Stimulated activated CD4-positive, alpha-beta T cell treated with anti-CD3 and anti-CD28 coated beads, Interleukin-15, amount 100 ng/mL, for 24 hours (primary cell): ENCODE data around the gene PNLIPRP2.

ENCODE experiments used
- DNase-seq: peaks from one replicate; pipeline ENCODE4 v3.0.0-alpha.2; 2020

The PNLIPRP2 gene

DNA sequence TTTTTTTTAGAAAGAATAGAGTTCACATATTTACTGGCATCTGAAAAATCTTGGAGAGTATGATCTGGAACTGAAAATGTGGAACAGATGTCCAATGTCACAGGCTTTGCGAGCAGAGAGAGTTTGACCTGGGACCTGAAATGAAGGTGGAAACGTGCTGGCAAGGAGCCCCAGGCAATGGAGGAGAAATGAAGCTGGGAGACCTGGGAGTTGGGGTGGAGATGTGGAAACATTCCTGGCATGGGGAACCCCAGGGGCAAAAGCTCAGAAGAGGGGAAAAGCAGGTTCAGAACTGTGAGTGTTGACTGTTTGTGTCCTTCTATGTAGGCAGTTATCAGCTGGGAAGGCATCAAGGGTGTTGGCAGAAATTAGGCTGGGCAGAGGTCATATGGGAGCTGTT, 7.3 kb upstream of the PNLIPRP2 start:
- DNase-seq = no peak

DNA sequence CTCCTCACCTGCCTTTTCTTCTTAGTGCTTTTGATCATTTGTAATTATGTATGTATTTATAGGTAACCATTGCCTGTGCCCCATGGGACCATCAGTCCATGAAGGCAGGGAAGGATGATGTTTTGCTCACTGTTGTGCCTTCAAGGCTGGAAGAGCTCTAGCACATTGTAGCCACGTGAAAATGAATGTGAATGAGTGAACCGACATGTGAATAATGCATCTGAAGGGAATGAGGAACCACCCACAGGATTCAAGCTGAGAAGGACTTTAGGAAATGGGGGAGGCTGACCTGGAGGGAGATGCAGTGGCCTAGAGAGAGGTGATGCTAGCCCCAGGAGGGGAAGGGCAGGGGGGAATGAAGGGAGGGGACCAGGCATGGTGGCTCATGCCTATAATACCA, 6.0 kb upstream of the PNLIPRP2 start:
- DNase-seq = no peak

DNA sequence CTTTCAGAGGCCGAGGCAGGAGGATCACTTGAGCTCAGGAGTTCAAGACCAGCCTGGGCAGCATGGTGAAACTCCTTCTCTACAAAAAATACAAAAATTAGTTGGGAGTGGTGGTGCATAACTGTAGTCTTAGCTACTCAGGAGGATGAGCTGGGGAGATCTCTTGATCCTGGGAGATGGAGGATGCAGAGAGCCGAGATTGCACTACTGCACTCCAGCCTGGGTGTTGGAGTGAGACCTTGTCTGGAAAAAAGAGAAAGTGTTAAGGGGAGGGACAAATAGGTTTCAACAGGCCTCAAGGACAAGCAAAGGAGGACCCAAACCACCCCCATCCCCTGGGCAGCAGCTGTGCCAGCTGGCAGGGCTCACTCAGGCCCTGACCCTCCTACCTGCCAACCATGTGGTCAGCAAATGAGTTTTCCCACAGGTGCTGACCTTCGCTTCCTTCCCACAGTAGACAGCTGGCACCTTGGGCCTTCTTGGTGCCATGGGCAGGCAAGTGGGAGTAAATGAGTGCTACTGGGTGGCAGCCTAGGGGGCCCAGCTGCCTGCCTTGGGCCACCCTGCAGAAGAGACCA, 5.5 kb upstream of the PNLIPRP2 start:
- DNase-seq = no peak

DNA sequence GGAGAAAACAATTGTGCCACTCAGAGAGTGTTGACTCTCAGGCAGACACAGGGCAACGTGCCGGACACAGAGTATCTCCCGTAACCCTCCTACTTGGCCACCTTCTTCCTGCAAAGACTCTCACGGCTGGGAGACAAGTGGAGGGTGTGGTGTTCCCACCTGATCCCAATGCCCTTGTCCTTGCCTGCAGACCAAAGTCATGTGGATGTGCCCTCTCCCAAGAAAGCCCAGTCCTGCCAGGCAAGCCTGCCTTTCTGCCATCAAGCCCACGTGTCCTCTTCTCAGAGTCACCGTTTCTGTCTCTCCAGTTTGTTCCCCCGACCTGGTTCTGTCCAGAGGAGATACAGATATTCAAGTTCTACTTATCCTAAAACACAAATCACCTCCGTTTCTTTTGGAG, 723 bp downstream of the PNLIPRP2 start:
- DNase-seq = no peak

DNA sequence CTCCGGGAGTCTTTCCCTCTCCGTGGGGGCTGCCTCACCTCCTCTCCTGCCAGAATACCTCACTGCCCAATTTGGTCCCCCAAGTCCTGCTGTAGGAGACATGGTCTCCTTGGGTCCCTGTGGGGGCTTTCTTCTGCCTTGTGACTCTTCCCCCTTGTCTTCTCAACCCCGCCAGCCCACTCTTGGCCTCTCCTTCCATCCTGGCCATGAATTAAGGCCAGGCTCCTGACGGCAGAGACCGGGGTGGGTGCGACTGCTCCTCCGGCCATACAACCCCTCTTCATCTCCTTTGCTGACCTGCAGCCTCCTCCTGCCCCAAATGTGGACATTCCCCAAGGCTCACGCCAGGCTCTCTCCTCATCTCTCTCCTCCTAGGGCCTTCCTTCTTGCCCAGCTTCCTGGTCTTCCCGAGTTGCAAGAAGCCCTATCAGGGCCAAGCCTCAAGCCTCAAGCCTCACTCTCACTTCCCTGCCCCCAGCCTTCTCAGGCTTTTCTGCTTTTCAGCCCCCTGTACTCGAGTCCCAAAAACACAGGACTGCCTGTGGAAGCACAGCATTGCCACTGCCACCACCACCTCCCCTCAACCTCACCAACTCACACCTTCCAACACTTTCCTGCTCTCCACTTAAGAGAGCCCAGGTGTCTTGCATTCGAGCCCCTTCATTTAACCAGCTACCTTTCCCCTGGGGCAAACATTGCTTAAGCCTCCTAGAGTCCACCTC, 1.3 kb downstream of the PNLIPRP2 start:
- DNase-seq = no peak

DNA sequence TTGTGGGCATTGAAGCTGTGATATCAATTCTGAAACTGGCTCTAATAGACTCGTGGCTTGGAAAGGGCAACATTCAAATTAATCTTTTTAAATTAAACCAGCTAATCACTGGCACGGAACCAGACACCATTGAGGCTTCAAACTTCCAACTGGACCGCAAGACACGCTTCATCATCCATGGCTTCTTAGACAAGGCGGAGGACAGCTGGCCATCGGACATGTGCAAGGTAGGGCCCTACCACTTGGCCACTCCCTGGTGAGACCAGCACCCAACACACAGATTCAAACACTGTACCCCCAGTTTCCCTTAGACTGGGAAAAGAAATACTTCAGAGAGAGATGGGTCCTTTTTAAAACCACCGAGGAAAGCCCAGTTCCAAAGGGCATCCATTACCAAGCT, 5.1 kb downstream of the PNLIPRP2 start:
- DNase-seq = no peak

DNA sequence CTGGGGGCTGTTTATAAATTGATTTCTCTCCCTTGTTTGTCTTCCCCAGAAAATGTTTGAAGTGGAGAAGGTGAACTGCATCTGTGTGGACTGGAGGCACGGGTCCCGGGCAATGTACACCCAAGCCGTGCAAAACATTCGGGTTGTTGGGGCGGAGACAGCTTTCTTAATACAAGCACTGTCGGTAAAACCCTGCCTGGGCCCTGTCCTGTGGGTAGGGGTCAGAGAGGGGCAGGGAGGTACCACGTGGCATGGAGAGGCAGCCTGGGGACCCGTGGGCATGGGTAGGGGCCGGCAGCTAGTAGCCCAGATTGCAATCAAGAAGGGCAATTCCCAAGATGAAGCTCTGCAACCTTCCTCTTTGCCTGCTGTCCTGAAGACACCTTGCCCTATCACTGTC, 6.1 kb downstream of the PNLIPRP2 start:
- no peak for DNase-seq

DNA sequence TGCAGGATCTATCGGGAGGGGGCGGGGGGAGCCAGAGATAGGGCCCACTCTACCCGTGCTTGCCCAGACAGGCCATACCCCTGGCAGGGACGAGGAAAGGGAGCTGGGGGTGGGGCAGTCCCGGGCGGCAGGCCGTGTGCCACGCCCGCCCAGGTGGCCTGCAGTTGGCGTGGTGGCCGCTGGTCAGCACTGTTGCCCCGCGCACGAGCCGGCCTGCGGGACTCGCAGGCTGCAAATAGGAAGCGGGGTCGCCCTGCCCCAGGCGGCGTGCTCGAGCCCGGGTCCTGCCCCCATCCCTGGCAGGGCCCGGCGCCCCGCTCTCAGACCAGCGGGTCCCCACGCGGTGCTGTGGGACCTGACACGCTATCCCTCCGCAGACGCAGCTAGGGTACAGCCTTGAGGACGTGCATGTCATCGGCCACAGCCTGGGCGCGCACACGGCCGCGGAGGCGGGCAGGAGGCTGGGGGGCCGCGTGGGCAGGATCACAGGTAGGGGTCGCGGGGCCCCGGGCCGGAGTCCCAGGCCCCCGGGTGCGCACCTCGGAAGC, 6.7 kb downstream of the PNLIPRP2 start:
- no peak for DNase-seq

DNA sequence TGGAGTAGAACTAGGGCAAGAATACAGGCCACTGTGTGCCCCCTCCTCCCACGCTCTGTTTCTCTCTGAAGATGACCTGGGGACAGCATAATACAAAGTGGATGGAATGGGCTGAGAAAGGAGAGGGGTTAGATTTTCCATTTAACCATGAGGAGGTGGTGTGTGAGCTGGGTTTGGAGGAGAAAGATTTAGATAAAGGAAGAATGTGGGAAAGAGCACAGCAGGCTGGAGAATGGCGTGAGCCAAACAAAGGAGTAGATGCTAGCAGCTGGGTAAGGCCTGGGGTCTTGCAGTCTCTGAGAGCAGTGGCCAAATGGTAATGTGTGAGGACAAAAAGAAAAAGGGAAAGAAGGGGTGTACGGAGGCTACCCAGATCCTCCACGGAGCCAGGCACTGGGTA, 8.6 kb downstream of the PNLIPRP2 start:
- no peak for DNase-seq

DNA sequence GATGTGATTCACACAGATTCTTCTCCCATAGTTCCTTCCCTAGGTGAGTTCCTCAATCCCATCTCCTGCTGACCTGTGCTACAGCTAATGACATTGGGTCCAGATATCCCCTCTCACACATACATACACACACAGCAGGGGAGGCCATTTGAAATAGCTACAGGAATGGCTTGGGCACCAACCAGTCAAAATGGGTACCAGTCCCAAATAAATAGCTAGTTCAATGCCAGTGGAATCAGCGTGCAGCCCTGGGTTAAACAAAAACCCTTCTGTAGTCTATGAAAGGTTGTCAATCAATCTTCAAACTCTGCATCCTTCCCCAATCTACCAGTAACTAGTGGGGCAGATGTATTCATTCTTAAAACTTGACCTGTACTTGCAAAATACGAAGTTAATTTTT, 9.3 kb downstream of the PNLIPRP2 start:
- no peak for DNase-seq

DNA sequence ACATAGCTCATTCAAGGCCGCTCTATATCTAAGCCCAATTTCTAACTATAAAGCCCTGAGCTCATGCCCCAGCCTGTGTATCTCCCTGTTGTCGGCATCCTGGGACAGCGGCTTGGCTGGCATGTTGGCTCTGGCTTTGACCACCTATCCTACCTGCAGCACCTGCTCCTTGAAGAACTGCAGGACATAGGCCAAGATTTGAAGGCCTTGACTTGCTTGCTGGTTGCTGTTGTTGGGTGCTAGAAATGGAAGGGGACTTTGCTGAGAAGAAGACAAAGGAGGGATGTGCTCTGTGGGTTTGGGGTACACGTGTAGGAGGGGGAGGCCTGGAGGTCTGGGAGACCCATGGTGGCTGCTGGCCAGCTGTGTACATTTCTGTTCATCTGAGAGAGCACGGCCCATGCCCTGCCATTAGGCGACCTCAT, 11.1 kb downstream of the PNLIPRP2 start:
- no peak for DNase-seq

DNA sequence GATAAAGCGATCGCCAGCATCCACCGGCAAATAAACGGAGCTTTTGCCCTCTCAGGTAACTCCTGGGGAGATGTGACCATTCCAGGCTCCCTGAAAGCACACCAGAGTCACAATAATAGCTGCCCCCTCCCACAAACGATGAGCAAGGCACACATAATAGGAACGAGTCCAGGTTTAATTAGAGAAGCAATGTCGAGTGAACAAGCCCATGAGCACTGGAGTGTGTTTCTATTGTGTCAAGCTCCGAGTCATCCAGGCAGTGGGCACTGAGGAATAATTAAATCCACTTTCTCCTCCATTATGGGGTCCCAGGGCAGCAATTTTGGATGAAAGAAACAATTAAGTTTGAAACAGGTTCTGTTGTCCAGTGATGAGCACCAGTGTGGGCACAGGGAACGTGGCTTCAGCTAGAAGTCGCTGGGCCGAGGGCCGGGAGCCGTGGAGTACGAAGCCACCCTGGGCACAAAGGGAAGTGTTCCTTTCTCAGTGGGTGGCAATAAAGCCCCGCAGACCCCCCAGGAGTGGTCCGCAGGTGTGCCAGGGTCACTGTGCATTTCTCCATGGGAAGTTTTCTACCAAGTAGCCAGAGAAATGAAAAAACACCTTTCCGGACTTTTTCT, 12.0 kb downstream of the PNLIPRP2 start:
- DNase-seq = no peak

DNA sequence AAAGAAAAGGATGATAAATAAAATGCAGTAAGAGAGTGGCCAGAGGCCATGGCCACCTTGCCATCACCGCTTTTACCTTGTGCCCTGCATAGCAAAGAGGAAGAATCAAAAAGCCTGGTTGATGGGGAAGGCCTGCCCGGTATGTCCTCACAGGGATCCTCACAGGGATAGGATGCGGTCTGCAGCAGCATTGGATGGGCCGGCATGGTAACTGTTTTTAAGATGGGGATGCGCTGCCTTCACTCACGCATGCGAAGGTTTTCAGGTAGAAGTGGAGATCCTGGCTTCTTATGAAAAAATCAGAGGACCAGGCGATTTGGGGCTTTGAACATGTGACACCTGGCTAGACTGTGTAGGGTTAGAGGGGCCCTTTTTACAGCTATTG, 12.5 kb downstream of the PNLIPRP2 start:
- no peak for DNase-seq

DNA sequence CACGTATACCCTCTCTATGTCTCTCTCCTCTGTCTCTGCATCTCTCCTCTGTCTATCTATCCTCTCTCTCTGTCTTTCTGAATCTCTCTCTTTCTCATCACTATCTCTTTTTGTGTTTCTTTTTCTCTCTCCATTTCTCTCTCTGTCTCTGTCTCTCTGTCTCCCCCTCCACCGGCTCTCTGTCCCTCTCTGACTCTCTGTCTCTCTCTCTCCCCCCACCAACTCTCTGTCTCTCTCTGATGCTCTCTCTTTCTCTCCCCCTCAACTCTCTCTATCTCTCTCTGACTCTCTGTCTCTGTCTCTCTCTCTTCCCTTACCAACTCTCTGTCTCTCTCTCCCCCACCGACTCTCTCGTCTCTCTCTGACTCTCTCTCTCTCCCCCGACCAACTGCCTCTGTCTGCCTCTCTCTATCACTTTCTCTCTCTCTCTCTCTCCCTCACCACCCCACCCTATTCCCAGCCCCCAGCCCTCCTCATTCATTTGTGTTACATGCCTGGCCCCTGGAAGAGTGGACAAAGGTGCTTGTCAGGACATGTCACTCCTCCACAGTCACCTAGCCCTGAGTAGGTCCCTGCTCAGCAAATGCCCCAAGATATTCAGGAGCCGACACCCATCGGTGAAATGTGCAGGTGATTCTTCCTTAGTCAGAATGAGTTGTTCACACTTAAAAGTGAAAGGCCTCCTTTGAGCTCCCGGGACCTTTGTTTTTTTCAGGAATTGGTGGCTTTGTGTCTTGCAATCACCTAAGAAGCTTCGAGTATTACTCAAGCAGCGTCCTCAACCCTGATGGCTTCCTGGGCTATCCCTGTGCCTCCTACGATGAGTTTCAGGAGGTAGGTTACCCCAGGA, 13.6 kb downstream of the PNLIPRP2 start:
- DNase-seq = no peak

DNA sequence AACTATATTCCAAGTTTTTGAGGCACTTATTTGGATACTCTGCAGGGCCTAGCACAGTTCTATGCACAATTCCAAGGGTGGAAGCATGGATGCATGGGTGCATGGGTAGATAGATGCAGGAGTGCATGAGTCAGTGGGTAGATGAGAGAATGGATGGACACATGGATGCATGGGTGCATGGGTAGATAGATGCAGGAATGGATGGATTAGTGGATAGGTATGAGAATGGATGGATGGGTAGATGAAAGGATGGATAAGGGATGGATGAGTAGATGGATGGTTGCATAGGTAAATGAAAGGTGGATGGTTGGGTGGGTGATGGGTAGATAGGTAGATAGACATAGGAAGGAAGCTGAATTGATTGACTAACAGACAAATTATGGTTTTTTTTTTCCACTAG, 15.6 kb downstream of the PNLIPRP2 start:
- no peak for DNase-seq

DNA sequence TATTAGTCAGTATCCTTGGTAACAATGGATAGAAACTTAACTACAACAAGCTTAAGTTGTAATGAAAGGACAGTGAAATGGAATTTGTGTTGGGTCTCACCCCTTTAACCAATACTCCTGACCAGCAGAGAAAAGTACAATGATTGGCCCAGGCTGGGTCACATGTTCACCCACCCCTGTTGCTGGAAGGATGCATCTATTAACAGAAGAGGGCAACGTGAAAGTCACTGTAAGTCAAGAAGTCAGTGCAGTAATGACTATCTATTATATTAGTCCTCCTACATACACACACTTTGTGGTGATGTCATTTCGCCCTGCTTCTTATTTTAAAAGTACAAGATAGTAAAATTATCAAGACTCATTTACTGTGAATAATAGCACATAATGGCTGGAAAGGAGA, 16.2 kb downstream of the PNLIPRP2 start:
- no peak for DNase-seq

DNA sequence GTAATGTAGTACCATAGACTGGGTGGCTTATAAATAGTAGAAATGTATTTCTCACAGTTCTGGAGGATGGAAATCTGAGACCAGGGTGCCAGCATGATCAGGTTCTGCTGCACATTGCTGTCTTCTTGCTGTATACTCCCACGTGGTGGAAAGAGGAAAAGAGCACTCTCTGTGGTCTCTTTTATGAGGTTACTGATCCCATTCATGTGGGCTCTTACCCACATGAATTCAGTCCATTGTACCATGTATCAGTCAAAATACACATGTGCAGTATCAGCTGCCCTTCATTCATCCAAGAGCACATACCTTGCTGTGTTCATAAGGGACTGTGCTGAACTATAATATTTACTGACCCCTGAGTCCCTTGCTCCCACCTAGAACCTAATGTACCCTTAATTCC, 17.1 kb downstream of the PNLIPRP2 start:
- DNase-seq = peak; percentile 6

DNA sequence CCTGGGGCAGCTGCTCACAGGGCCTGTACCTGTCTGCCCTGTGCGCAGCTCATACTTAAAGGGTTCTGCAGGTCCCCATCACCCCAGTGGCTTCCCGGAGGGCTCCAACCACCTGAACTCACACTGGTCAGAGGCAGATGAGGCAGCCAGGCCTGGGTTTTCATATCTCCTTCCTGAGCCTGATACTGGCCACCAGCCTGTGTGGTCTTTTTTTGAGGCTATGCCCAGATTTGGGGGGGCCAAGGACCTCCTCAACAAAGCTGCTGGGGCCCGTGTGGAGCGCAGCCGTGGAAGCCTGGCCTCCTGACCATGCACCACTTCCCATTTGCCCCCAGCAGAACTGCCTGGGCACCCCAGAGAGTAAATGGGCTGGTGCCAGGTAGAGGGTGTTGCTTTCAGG, 25.7 kb downstream of the PNLIPRP2 start:
- no peak for DNase-seq

DNA sequence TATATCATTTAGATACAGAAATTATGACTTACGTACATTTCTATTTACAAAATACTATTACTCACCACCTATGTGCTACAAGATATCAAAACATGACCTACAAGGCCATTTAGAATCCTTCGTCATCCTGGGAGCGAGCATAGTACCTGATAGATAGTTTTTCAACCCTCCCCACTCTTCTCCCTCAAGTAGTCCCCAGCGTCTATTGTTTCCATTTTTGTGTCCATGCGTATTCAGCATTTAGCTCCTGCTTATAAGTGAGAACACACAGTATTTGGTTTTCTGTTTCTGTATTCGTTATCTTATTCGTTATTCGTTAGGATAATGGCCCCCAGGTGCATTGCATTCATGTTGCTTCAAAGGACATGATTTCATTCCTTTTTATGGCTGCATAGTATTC, 28.1 kb downstream of the PNLIPRP2 start:
- no peak for DNase-seq

DNA sequence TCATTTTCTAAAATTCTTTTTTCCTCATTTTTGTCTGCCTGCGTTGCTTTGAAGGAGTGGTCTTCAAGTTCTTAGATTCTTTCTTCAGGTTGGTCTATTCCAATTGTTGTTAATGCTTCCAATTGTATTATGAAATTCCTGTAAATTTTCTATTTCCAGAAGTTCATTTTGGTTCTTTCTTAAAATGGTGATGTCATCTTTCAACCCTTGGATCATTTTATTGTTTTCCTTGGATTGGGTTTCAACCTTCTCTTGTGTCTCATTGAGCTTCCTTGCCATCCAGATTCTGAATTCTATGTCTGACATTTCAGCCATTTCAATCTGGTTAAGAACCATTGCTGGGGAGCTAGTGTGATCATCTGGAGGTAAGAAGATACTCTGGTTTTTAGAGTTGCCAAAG, 33.1 kb downstream of the PNLIPRP2 start:
- DNase-seq = no peak

DNA sequence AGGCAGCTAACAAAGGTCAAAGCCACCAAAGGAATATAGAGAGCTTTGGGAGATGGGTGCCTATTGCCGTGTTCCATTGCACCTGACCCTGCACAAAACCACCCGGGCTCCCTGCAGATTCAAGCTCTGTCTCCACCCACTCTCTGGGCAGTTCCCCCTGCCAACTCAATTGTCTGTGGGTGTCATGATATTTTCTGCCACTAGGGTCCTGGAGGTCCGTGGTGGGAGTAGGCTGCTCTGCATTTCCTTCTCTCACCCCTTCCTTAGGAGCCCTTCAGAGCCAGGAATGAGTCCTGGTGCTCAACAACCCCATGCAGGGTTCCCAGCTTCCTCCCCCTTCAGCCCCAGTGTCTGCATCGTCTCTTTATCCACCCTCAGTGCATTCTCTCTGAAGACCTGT, 34.1 kb downstream of the PNLIPRP2 start:
- no peak for DNase-seq

DNA sequence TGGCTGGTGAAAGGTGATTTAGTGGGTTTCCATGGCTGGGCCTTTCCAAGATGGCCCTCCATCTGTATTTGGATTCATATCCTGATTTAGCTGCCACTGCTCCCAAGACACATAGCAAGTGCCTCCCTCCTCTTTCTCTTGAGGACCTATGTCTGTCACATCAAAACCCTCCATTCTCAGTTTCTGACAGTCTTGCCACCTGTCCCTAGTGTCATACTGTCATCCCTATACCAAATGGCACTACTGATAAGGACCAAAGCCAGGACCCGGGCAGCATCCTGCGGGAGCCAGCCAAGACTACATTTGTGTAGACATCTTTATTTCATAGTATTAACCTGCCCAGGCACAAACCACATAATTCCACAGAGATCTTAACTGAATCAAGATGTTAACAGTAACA, 34.8 kb downstream of the PNLIPRP2 start:
- DNase-seq = no peak

DNA sequence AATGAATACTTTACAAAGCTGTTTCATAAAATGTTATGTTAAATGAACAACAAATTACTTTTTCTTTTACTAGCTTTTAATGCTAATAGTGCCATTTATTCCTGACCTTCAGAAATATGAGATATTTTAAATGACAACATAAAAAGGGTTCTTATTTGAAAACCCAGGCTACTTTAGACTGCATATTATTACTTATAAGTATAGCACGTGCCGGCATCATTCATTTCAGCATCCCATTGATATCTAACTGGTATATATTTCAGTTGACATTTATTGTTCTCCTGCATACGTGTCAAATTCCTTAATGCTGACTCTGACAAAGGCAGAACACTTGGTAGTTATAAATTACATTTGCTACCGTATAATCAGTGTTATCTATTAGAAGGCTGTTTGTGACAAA, 35.3 kb downstream of the PNLIPRP2 start:
- no peak for DNase-seq
